PC-9 (cell line): ENCODE measurements around the gene FOSL2.

Experiments used
- EZH2 ChIP-seq: fragments of 200-600 bp; sonication (generic); IDR thresholded peaks from 2 replicates; pipeline ENCODE4 v1.8.0; 2017; ENCODE audit warnings: antibody characterized with exemption, low read depth
- TF ChIP-seq, protein P1 (sequence below): fragments of 200-600 bp; sonication (generic); conservative IDR thresholded peaks from 2 replicates; pipeline ENCODE4 v1.6.1; 2017; ENCODE audit warnings: mixed run types, antibody characterized with exemption, mild to moderate bottlenecking, moderate library complexity

DNA sequence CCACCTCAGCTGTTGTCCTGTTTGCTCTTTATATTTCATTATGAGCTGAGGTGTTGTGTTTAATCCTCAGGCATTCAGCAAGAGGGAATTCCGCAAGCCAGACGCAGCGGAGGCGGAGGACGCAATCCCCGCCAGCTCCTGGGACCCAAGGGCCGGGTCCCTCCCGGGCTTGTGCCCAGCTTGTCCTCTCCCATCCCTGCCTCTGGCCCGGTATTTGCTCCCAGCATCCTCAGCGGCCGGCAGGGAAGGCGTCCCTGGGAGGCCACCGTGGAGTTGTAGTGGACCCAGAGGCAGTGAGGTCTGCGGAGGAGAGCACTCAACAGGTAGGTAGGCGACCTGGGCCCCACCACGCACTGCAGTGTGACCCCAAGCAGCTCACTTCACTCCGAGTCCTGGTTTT, 42.5 kb upstream of the FOSL2 start:
- TF ChIP-seq, protein P1, sequence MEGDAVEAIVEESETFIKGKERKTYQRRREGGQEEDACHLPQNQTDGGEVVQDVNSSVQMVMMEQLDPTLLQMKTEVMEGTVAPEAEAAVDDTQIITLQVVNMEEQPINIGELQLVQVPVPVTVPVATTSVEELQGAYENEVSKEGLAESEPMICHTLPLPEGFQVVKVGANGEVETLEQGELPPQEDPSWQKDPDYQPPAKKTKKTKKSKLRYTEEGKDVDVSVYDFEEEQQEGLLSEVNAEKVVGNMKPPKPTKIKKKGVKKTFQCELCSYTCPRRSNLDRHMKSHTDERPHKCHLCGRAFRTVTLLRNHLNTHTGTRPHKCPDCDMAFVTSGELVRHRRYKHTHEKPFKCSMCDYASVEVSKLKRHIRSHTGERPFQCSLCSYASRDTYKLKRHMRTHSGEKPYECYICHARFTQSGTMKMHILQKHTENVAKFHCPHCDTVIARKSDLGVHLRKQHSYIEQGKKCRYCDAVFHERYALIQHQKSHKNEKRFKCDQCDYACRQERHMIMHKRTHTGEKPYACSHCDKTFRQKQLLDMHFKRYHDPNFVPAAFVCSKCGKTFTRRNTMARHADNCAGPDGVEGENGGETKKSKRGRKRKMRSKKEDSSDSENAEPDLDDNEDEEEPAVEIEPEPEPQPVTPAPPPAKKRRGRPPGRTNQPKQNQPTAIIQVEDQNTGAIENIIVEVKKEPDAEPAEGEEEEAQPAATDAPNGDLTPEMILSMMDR = no peak
- TF ChIP-seq EZH2 = no peak
